ENCODE results near the gene KLF16. TPM values are rescaled to one million over a fixed set of nuclear protein-coding genes. Genes with fewer than 3 reads are reported as not detected.

Gene KLF16
- total RNA-seq, result 25.1 and 26.3 TPM in 2 replicates
- long read RNA-seq, result 0 reads

- Mint-ChIP-seq H3K27ac (ENCODE audit: unreplicated experiment) (peak within 1 kb of the TSS; percentile 86), H3K4me1 (ENCODE audit: unreplicated experiment) (peaks cover 38% of the 10 kb centered on the region), H3K4me3 (ENCODE audit: unreplicated experiment) (peak within 1 kb of the TSS; percentile 90), H3K9me3 (ENCODE audit: unreplicated experiment) (no peaks in the 10 kb centered on the region), H3K36me3 (ENCODE audit: unreplicated experiment) (no peaks in the 10 kb centered on the region), H3K27me3 (ENCODE audit: unreplicated experiment) (no peaks in the 10 kb centered on the region)
- DNase-seq (ENCODE audit: extremely low spot score, unreplicated experiment), result no peak
- TF ChIP-seq CTCF (IDR thresholded peaks at IDR 0.05), result no peak
These were observed at the start of gene KLF16 for GRCh38 chr19:1863328-1863637. Gene KLF16, minus strand, starts transcription at chr19:1863579. Its CDS starts 82 bp downstream, at chr19:1863497.

DNA sequence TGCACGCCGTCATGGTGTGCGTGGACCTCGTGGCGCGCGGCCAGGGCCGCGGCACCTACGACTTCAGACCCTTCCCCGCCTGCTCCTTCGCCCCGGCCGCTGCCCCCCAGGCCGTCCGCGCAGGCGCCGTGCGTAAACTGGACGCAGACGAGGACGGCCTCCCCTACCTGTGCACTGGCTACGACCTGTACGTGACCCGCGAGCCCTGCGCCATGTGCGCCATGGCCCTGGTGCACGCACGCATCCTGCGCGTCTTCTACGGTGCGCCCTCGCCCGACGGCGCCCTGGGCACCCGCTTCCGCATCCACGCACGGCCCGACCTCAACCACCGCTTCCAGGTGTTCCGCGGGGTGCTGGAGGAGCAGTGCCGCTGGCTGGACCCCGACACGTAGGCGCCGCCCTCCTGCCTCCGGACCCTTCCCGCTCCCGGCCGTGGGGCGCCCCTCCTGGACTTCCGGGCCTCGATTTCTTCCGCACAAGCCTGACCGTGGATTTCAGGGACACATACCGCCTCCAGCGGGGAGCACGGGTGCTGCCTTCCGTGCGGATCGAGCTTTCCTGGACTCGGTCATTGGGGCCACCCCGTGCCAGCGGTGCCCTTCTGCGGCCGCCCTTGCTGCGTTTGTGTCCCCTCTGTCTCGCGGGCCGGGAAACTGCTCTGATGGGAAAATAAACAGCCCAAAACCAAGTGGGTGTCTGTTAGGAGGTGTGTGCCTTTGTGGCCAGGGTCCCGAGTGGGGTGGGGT lies 49.6 kb upstream of the KLF16 start:
- H3K4me1 Mint-ChIP-seq (ENCODE audit: unreplicated experiment), result peaks cover 17% of the 10 kb centered on the region
- TF ChIP-seq CTCF (IDR thresholded peaks at IDR 0.05), result no peak
- peaks cover 4% of the 10 kb centered on the region for H3K36me3 Mint-ChIP-seq (ENCODE audit: unreplicated experiment)
- no peak overlapping the region for H3K4me3 Mint-ChIP-seq (ENCODE audit: unreplicated experiment)
- no peak overlapping the region for H3K27ac Mint-ChIP-seq (ENCODE audit: unreplicated experiment)
- H3K9me3 Mint-ChIP-seq (ENCODE audit: unreplicated experiment), result no peaks in the 10 kb centered on the region
- no peak for DNase-seq (ENCODE audit: extremely low spot score, unreplicated experiment)
- no peaks in the 10 kb centered on the region for H3K27me3 Mint-ChIP-seq (ENCODE audit: unreplicated experiment)

DNA sequence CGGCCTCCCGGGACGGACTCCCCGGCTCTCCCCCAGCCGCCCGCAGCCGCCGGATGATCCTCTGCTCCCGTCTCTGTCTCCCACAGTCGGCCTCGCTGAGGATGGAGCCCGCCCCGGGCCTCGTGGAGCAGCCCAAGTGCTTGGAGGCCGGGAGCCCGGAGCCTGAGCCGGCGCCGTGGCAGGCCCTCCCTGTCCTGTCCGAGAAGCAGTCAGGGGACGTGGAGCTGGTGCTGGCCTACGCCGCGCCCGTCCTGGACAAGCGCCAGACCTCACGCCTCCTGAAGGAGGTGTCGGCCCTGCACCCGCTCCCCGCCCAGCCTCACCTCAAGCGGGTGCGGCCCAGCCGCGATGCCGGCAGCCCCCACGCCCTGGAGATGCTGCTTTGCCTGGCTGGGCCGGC lies 48.6 kb upstream of the KLF16 start:
- TF ChIP-seq CTCF (IDR thresholded peaks at IDR 0.05), result no peak
- Mint-ChIP-seq H3K4me1 (ENCODE audit: unreplicated experiment) (peaks cover 20% of the 10 kb centered on the region), H3K4me3 (ENCODE audit: unreplicated experiment) (no peak overlapping the region), H3K27me3 (ENCODE audit: unreplicated experiment) (no peaks in the 10 kb centered on the region), H3K9me3 (ENCODE audit: unreplicated experiment) (no peaks in the 10 kb centered on the region), H3K36me3 (ENCODE audit: unreplicated experiment) (peaks cover 4% of the 10 kb centered on the region), H3K27ac (ENCODE audit: unreplicated experiment) (no peak overlapping the region)
- DNase-seq (ENCODE audit: extremely low spot score, unreplicated experiment), result no peak

- Mint-ChIP-seq H3K36me3 (ENCODE audit: unreplicated experiment) (peaks cover 4% of the 10 kb centered on the region), H3K4me3 (ENCODE audit: unreplicated experiment) (no peak overlapping the region), H3K9me3 (ENCODE audit: unreplicated experiment) (no peaks in the 10 kb centered on the region), H3K27ac (ENCODE audit: unreplicated experiment) (no peak overlapping the region), H3K4me1 (ENCODE audit: unreplicated experiment) (peaks cover 26% of the 10 kb centered on the region), H3K27me3 (ENCODE audit: unreplicated experiment) (no peaks in the 10 kb centered on the region)
- no peak for TF ChIP-seq CTCF (IDR thresholded peaks at IDR 0.05)
- DNase-seq (ENCODE audit: extremely low spot score, unreplicated experiment), result no peak
These were observed 47.7 kb upstream of the KLF16 start for GRCh38 chr19:1911098-1911497.

GRCh38 chr19:1910177-1910576 lies 46.8 kb upstream of the KLF16 start:
- Mint-ChIP-seq H3K36me3 (ENCODE audit: unreplicated experiment) (peaks cover 4% of the 10 kb centered on the region), H3K4me1 (ENCODE audit: unreplicated experiment) (peaks cover 31% of the 10 kb centered on the region), H3K27ac (ENCODE audit: unreplicated experiment) (peak overlapping the region; percentile 39), H3K4me3 (ENCODE audit: unreplicated experiment) (no peak overlapping the region), H3K27me3 (ENCODE audit: unreplicated experiment) (no peaks in the 10 kb centered on the region), H3K9me3 (ENCODE audit: unreplicated experiment) (no peaks in the 10 kb centered on the region)
- TF ChIP-seq CTCF (IDR thresholded peaks at IDR 0.05), result no peak
- no peak for DNase-seq (ENCODE audit: extremely low spot score, unreplicated experiment)
